Fibroblast of lung (primary cell): ENCODE results near the gene IGFALS.

Experiments used
- CTCF ChIP-seq, 2 donors: IDR thresholded peaks in 1 of 2; conservative IDR thresholded peaks in 1 of 2; 1 replicate in 1 of 2; 2 replicates in 1 of 2; pipeline ENCODE4 v1.5.1; 2011 to 2012; ENCODE audit warnings: low read length in 2 of 2, control low read depth in 1 of 2, inconsistent platforms in 1 of 2, low read depth in 1 of 2, mild to moderate bottlenecking in 1 of 2
- EZH2 ChIP-seq: IDR thresholded peaks from 2 replicates; pipeline ENCODE4 v1.5.1; 2012; ENCODE audit warnings: low read length, control low read depth, mild to moderate bottlenecking; ENCODE audit errors: missing control alignments

- TF ChIP-seq CTCF (conservative IDR thresholded peaks at IDR 0.05 in 1 of 2, IDR thresholded peaks at IDR 0.05 in 1 of 2; ENCODE audit: low read depth in 1 of 2, low read length in 2 of 2) (no peak), EZH2 (no peak)
Observed at GRCh38 chr16:1818204-1818872, 24.8 kb upstream of the IGFALS start.
